Endometrium (tissue), 2 donors: ENCODE results near the gene MYO1E.
"Not testable (repeated sequence)": the region's sequence is repeated elsewhere in the genome, so short reads cannot be mapped to it uniquely, and the experiment has no call there.

Experiments
- FAIRE-seq: peaks from 2 replicates; lab custom pipeline; 2012; peaks lifted over from hg19 to GRCh38; lab: Jason Lieb, UNC
- donor health status: control.
- donor health status: control.

Gene MYO1E

GRCh38 chr15:59291213-59291549 is 81.5 kb downstream of the MYO1E start:
- no peak for FAIRE-seq

- no peak for FAIRE-seq
Measured at GRCh38 chr15:59290295-59291212, 82.1 kb downstream of the MYO1E start.

- FAIRE-seq, result no peak
Measured at GRCh38 chr15:59289574-59289973, 83.1 kb downstream of the MYO1E start.

GRCh38 chr15:59283717-59284391 is 88.8 kb downstream of the MYO1E start:
- FAIRE-seq, result no peak

GRCh38 chr15:59282515-59283337 is 89.9 kb downstream of the MYO1E start:
- FAIRE-seq, result no peak

GRCh38 chr15:59281699-59282098 is 91.0 kb downstream of the MYO1E start:
- FAIRE-seq, result no peak

- no peak for FAIRE-seq
Measured at GRCh38 chr15:59280855-59281254, 91.8 kb downstream of the MYO1E start.

- FAIRE-seq, result not testable (repeated sequence)
Measured at GRCh38 chr15:59280292-59280691, 92.4 kb downstream of the MYO1E start.

GRCh38 chr15:59279023-59279422 is 93.6 kb downstream of the MYO1E start:
- no peak for FAIRE-seq

- FAIRE-seq, result no peak
Measured at GRCh38 chr15:59278120-59278519, 94.6 kb downstream of the MYO1E start.

GRCh38 chr15:59276225-59277178 is 96.2 kb downstream of the MYO1E start:
- FAIRE-seq, result no peak

GRCh38 chr15:59274126-59274970 is 98.3 kb downstream of the MYO1E start:
- FAIRE-seq, result no peak

GRCh38 chr15:59273234-59273633 is 99.4 kb downstream of the MYO1E start:
- no peak for FAIRE-seq

- FAIRE-seq, result no peak
Measured at GRCh38 chr15:59271595-59272201, 101.0 kb downstream of the MYO1E start.

GRCh38 chr15:59268852-59269407 is 103.7 kb downstream of the MYO1E start:
- no peak for FAIRE-seq

- no peak for FAIRE-seq
Measured at GRCh38 chr15:59268168-59268851, 104.4 kb downstream of the MYO1E start.

- FAIRE-seq, result no peak
Measured at GRCh38 chr15:59266028-59266427, 106.6 kb downstream of the MYO1E start.

GRCh38 chr15:59262316-59262715 is 110.4 kb downstream of the MYO1E start:
- no peak for FAIRE-seq

GRCh38 chr15:59260090-59260489 is 112.6 kb downstream of the MYO1E start:
- no peak for FAIRE-seq
